Measurements from ENCODE around the gene CALML5.

Gene CALML5

DNA sequence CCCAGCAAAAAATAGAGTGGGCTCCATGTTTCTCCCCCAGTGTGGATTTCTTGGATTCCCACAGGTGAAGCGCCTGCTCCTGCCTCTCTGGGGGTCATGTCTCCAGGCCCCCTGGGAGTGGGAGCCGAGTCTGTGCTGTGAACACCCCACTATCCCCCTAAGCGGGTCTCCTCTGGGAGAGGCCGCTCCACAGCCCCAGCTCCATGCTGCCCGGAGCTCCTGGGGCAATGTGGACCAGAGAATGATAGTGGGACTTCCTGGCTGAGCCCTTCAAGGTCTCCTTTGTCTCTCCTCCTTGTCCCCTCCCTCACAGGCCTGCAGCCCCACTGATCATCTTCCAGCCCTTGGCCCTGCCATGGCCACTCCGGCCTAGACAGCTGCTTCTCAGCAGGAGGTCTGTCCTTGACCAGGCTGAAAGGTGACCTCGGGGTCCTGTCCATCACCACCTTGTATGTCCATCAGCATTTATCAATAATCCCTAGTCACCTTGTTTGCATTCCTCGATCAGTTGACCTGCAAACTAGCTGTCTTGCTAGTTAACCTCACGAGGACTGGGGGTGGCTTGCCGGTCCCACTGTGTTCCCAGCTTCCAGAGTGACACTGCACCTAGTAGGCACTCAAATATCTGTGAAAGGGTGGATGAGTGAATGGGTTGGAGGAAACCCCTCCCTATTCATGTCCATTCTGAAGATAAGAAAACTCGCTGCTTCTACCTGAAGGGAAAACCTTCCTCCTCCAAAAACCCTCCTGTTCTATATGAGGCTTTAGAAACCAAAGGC lies 24.6 kb upstream of the CALML5 start:
- Histone ChIP-seq H3K36me3 (ENCODE audit: control insufficient read depth in 2 of 2, insufficient read depth in 1 of 2, low read length in 2 of 2) (no peaks in the 10 kb centered on the region), H3K27ac (ENCODE audit: extremely low read depth, low read depth, low read length) (no peak overlapping the region), H3K4me3 (ENCODE audit: low read depth, low read length) (no peak overlapping the region), H3K4me1 (ENCODE audit: control insufficient read depth, insufficient read depth, low read length) (no peaks in the 10 kb centered on the region), H3K9me3 (ENCODE audit: control insufficient read depth, insufficient read depth, low read depth, low read length) (no peaks in the 10 kb centered on the region)
- ChIA-PET POLR2A (no interaction called here), CTCF (interaction anchor here (0.6 kb wide), 1 partner anchor 230 kb away, joined by 5 read pairs; no protein-coding TSS in a partner anchor)
- no peak for TF ChIP-seq ZNF292 (tag by site-specific recombination; IDR thresholded peaks at IDR 0.05; ENCODE audit: borderline replicate concordance, low read depth)
- no peak for TF ChIP-seq BCL11B (tag by site-specific recombination; IDR thresholded peaks at IDR 0.05; ENCODE audit: low read depth)
- TF ChIP-seq ZNF558 (tag by site-specific recombination; IDR thresholded peaks at IDR 0.05) = no peak
- TF ChIP-seq ZNF596 (tag by site-specific recombination; IDR thresholded peaks at IDR 0.05) = no peak
- TF ChIP-seq ZNF221 (tag by site-specific recombination; IDR thresholded peaks at IDR 0.05; ENCODE audit: borderline replicate concordance) = no peak
- TF ChIP-seq ZNF48 (tag by site-specific recombination; IDR thresholded peaks at IDR 0.05) = no peak
- TF ChIP-seq SP3 (tag by site-specific recombination; IDR thresholded peaks at IDR 0.05) = no peak
- TF ChIP-seq, protein P1, sequence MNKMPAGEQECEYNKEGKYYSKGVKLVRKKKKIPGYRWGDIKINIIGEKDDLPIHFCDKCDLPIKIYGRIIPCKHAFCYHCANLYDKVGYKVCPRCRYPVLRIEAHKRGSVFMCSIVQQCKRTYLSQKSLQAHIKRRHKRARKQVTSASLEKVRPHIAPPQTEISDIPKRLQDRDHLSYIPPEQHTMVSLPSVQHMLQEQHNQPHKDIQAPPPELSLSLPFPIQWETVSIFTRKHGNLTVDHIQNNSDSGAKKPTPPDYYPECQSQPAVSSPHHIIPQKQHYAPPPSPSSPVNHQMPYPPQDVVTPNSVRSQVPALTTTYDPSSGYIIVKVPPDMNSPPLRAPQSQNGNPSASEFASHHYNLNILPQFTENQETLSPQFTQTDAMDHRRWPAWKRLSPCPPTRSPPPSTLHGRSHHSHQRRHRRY (tag by site-specific recombination; IDR thresholded peaks at IDR 0.05) = no peak
- no peak for TF ChIP-seq ZNF610 (tag by site-specific recombination; IDR thresholded peaks at IDR 0.05; ENCODE audit: borderline replicate concordance)
- TF ChIP-seq ZNF621 (tag by site-specific recombination; IDR thresholded peaks at IDR 0.05) = no peak

DNA sequence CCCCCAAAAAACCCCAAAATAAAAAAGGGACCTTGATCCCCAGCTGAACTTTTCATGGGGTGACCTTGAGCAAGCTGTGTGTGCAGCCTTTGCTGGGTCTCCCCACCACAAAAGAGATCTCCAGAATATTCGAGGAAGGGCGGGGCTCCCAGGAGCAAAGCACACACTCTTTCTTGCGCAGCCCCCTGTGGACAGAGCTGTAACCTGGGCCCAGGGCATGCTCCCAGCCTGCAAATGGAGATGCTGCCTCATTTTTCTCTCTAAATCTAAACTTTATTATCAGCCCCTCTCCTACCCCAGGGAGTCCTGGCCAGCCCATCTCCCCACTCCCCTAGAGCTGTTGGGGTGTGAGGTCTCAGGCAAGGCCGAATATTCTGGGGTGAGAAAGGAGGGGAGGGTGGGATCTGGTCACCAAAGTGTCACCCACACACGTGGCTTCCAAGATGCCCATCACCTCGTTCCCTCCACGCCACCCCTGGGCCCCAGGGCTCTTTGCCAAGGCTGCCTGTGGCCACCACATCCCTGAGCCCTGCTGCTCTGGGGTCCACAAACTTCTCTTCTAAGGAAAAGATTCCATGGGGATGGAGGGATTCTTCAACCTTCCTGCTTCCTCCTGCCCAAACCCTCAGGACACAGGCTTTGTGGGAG lies 23.7 kb upstream of the CALML5 start:
- Histone ChIP-seq H3K27ac (ENCODE audit: extremely low read depth, low read depth, low read length) (no peak overlapping the region), H3K36me3 (ENCODE audit: control insufficient read depth in 2 of 2, insufficient read depth in 1 of 2, low read length in 2 of 2) (no peaks in the 10 kb centered on the region), H3K9me3 (ENCODE audit: control insufficient read depth, insufficient read depth, low read depth, low read length) (no peaks in the 10 kb centered on the region), H3K4me1 (ENCODE audit: control insufficient read depth, insufficient read depth, low read length) (0 out of 2 replicates have a peak, but pooled peaks cover 2% of the 10 kb centered on the region), H3K4me3 (ENCODE audit: low read depth, low read length) (no peak overlapping the region)
- TF ChIP-seq, protein P2, sequence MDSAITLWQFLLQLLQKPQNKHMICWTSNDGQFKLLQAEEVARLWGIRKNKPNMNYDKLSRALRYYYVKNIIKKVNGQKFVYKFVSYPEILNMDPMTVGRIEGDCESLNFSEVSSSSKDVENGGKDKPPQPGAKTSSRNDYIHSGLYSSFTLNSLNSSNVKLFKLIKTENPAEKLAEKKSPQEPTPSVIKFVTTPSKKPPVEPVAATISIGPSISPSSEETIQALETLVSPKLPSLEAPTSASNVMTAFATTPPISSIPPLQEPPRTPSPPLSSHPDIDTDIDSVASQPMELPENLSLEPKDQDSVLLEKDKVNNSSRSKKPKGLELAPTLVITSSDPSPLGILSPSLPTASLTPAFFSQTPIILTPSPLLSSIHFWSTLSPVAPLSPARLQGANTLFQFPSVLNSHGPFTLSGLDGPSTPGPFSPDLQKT (IDR thresholded peaks at IDR 0.05; ENCODE audit: borderline replicate concordance, low read depth, low read length) = no peak
- no peak for TF ChIP-seq ZNF473 (tag by site-specific recombination; IDR thresholded peaks at IDR 0.05)
- no peak for TF ChIP-seq ZNF223 (tag by site-specific recombination; IDR thresholded peaks at IDR 0.05)
- no peak for TF ChIP-seq ZNF221 (tag by site-specific recombination; IDR thresholded peaks at IDR 0.05; ENCODE audit: borderline replicate concordance)
- TF ChIP-seq ZNF26 (tag by site-specific recombination; IDR thresholded peaks at IDR 0.05) = no peak
- TF ChIP-seq ZNF768 (tag by site-specific recombination; IDR thresholded peaks at IDR 0.05) = no peak
- TF ChIP-seq ZBTB44 (tag by site-specific recombination; IDR thresholded peaks at IDR 0.05) = no peak
- no peak for TF ChIP-seq GLI2 (tag by site-specific recombination; IDR thresholded peaks at IDR 0.05; ENCODE audit: borderline replicate concordance, low read depth)
- TF ChIP-seq, protein P3, sequence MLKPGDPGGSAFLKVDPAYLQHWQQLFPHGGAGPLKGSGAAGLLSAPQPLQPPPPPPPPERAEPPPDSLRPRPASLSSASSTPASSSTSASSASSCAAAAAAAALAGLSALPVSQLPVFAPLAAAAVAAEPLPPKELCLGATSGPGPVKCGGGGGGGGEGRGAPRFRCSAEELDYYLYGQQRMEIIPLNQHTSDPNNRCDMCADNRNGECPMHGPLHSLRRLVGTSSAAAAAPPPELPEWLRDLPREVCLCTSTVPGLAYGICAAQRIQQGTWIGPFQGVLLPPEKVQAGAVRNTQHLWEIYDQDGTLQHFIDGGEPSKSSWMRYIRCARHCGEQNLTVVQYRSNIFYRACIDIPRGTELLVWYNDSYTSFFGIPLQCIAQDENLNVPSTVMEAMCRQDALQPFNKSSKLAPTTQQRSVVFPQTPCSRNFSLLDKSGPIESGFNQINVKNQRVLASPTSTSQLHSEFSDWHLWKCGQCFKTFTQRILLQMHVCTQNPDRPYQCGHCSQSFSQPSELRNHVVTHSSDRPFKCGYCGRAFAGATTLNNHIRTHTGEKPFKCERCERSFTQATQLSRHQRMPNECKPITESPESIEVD (tag by site-specific recombination; IDR thresholded peaks at IDR 0.05) = no peak
- ChIA-PET POLR2A (interaction anchor here (0.5 kb wide), 1 partner anchor 31 kb away, joined by 3 read pairs; no protein-coding TSS in a partner anchor), CTCF (no interaction called here)
